Tibial artery (tissue), 4 donors: ENCODE measurements around the gene SORBS2.

Experiments used
- DNase-seq, 2 donors: peaks; one replicate each; pipeline ENCODE4 v3.0.0-alpha.2; 2019
- H3K27ac ChIP-seq, 2 donors: fragments of 200-600 bp; sonication (generic) in 1 of 2; 1 replicate in 1 of 2; 2 replicates in 1 of 2; pipeline ENCODE4 v1.5.1; 2018 to 2019; ENCODE audit warnings: mild to moderate bottlenecking in 1 of 2
- H3K27me3 ChIP-seq, 2 donors: fragments of 200-600 bp; sonication (generic) in 1 of 2; one replicate each; pipeline versions ENCODE4 v1.5.1 to v1.6.0; 2016 to 2019
- H3K36me3 ChIP-seq, 3 donors: fragments of 200-600 bp; sonication (generic) in 2 of 3; one replicate each; pipeline ENCODE4 v1.5.1; 2016 to 2019; ENCODE audit warnings: mild to moderate bottlenecking in 2 of 3
- H3K4me1 ChIP-seq, 4 donors: fragments of 200-600 bp; sonication (generic) in 2 of 4; 1 replicate in 3 of 4; 2 replicates in 1 of 4; pipeline ENCODE4 v1.5.1; 2016 to 2019
- H3K4me3 ChIP-seq, 2 donors: fragments of 200-600 bp; sonication (generic) in 1 of 2; 1 replicate in 1 of 2; 2 replicates in 1 of 2; pipeline ENCODE4 v1.5.1; 2018 to 2019; ENCODE audit warnings: mild to moderate bottlenecking in 2 of 2
- H3K9me3 ChIP-seq, 3 donors: fragments of 200-600 bp; sonication (generic) in 1 of 3; one replicate each; pipeline ENCODE4 v1.5.1; 2016 to 2019
- intact Hi-C: fragments of 100-400 bp; cut with DNase I; formaldehyde crosslinking; loops from one replicate; pipeline ENCODE4 v1.15.0; 2023; ENCODE audit warnings: low total_unique reads
- TF ChIP-seq, protein P1 (sequence below), 2 experiments: fragments of 200-600 bp in 1 of 2; fragments of 450-650 bp in 1 of 2; IDR thresholded peaks; one replicate each; pipeline ENCODE4 v1.5.1; 2017 to 2019; ENCODE audit warnings: antibody characterized with exemption in 2 of 2, mild to moderate bottlenecking in 1 of 2, moderate library complexity in 1 of 2

Gene SORBS2

DNA sequence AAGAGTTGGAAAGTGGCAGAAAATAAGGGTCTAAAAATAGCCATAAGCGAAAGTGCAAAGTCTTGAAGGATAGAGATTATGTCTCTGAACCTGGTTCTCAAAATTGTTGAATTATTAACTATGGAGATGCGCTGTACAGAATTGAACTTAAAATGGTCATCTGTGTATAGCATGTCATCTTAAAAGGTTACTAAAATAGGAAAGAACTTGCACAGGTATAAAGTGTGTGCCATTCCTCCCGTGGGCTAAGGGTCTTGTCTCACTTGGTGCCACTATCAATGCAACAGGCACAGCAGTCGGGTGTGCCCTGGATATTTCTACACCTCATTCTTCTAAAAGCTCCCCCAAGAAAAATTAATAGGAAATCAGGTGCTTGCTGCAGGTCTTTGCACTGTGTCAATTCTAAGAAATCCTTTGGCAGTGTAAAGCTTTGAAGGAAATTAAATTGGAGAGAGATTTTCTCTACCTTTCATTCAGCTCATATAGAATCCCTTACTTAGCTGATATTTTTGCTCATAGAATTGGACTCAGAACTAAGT, 2.4 kb downstream of the SORBS2 start:
- intact Hi-C loops = no loop called here
- H3K27ac ChIP-seq = peak overlapping the region; percentile 58 to 74
- no peaks in the 10 kb centered on the region for H3K9me3 ChIP-seq
- no peaks in the 10 kb centered on the region for H3K4me1 ChIP-seq
- TF ChIP-seq, protein P1, sequence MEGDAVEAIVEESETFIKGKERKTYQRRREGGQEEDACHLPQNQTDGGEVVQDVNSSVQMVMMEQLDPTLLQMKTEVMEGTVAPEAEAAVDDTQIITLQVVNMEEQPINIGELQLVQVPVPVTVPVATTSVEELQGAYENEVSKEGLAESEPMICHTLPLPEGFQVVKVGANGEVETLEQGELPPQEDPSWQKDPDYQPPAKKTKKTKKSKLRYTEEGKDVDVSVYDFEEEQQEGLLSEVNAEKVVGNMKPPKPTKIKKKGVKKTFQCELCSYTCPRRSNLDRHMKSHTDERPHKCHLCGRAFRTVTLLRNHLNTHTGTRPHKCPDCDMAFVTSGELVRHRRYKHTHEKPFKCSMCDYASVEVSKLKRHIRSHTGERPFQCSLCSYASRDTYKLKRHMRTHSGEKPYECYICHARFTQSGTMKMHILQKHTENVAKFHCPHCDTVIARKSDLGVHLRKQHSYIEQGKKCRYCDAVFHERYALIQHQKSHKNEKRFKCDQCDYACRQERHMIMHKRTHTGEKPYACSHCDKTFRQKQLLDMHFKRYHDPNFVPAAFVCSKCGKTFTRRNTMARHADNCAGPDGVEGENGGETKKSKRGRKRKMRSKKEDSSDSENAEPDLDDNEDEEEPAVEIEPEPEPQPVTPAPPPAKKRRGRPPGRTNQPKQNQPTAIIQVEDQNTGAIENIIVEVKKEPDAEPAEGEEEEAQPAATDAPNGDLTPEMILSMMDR (IDR thresholded peaks at IDR 0.05) = no peak
- H3K4me3 ChIP-seq = peak overlapping the region; percentile 54 to 57
- H3K36me3 ChIP-seq = no peaks in the 10 kb centered on the region
- DNase-seq = no peak
- no peaks in the 10 kb centered on the region for H3K27me3 ChIP-seq

DNA sequence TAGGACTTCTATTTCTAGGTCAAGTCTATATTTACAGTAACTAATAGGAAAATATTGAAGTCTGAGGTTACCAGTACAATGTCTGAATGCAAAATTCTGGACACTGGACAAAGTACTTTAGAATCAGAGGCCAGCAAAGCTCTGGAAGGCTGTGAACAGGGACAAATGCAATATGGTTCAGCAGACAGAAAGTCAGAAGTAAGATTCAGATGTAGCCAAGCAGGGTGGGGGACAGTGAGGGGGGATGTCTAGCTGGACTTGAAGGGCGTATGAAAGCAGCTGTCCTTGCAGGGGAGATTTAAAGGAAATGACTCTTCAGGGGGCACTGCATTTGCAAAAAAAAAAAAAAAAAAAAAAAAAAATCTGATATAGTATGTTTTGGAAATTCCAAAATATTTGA, 2.9 kb downstream of the SORBS2 start:
- intact Hi-C loops = no loop called here
- DNase-seq = no peak

GRCh38 chr4:185805979-185806378, 6.0 kb downstream of the SORBS2 start:
- TF ChIP-seq, protein P1 (IDR thresholded peaks at IDR 0.05) = no peak
- peaks cover 0 to 4% (median 0%) of the 10 kb centered on the region in 4 donors for H3K4me1 ChIP-seq
- no peaks in the 10 kb centered on the region for H3K36me3 ChIP-seq
- no peaks in the 10 kb centered on the region for H3K9me3 ChIP-seq
- H3K4me3 ChIP-seq = no peak overlapping the region
- no peak overlapping the region for H3K27ac ChIP-seq
- intact Hi-C loops = no loop called here
- no peak for DNase-seq
- no peaks in the 10 kb centered on the region for H3K27me3 ChIP-seq

More for the DNA sequence above, 2.9 kb downstream of the SORBS2 start:
- TF ChIP-seq, protein P1 (IDR thresholded peaks at IDR 0.05) = no peak
- peak overlapping the region; percentile 58 to 74 for H3K27ac ChIP-seq
- H3K4me3 ChIP-seq = peak overlapping the region; percentile 54 to 57
- H3K4me1 ChIP-seq = no peaks in the 10 kb centered on the region
- H3K27me3 ChIP-seq = no peaks in the 10 kb centered on the region
- no peaks in the 10 kb centered on the region for H3K9me3 ChIP-seq
- H3K36me3 ChIP-seq = no peaks in the 10 kb centered on the region

DNA sequence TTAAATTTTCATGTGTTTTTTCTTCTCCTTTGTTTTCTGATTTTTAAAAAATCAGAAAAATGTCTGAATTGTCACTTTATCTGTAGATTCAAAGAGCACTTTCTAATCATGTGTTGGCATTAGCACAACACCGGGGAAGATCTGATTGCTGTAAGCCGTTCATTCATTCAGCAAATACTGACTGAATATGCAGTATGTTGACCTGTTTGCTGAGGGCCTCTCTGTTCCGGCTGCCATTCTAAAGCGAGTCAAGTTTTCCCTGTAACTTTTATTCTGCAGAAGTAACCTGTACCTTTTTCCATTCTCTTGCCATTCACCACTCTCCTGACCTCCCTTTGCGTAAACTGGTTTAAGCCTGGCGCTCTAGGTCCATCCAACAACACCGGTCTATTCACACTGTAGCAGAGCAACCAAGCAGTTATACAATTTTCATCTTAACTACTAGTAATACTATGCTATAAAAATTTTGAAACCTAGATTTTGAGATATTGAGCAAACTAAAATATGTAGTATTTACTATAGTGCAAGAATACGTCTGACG, 6.7 kb downstream of the SORBS2 start:
- H3K4me3 ChIP-seq = no peak overlapping the region
- no peaks in the 10 kb centered on the region for H3K9me3 ChIP-seq
- H3K27ac ChIP-seq = no peak overlapping the region
- intact Hi-C loops = no loop called here
- TF ChIP-seq, protein P1 (IDR thresholded peaks at IDR 0.05) = no peak
- H3K4me1 ChIP-seq = peaks cover 0 to 4% (median 0%) of the 10 kb centered on the region in 4 donors
- H3K27me3 ChIP-seq = no peaks in the 10 kb centered on the region
- no peaks in the 10 kb centered on the region for H3K36me3 ChIP-seq
- no peak for DNase-seq

DNA sequence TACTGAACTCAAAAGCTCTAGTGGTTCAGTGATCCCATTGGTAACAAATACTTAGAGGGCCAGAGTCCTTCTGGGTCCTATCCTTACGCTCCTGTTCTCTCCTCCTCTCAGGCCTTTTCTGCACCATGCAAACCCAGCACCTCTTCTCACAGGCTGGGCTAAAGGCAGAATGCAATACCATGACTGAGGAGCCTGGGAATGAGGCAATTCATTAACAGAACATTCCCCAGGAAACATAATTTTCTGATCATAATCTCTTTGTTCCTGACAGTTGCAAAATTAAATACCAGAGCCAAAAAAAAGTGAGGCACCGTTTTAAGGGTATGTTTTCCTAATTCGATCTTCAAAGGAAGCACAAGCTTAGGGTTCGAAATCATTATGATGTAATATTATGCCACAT, 9.0 kb downstream of the SORBS2 start:
- peaks cover 0 to 15% (median 2%) of the 10 kb centered on the region in 4 donors for H3K4me1 ChIP-seq
- intact Hi-C loops = no loop called here
- no peak for DNase-seq
- no peaks in the 10 kb centered on the region for H3K36me3 ChIP-seq
- no peak overlapping the region for H3K4me3 ChIP-seq
- TF ChIP-seq, protein P1 (IDR thresholded peaks at IDR 0.05) = no peak
- H3K9me3 ChIP-seq = no peaks in the 10 kb centered on the region
- no peak overlapping the region for H3K27ac ChIP-seq
- H3K27me3 ChIP-seq = no peaks in the 10 kb centered on the region
